Neural cell (in vitro differentiated cells): ENCODE results near the gene KLKB1.

Source experiments
- CTCF ChIP-seq: fragments of 450-650 bp; IDR thresholded peaks from 2 replicates; pipeline ENCODE4 v1.5.1; 2014; ENCODE audit warnings: antibody characterized with exemption, mild to moderate bottlenecking, moderate library complexity; ENCODE audit not compliant: poor library complexity, severe bottlenecking
- EP300 ChIP-seq: fragments of 450-650 bp; conservative IDR thresholded peaks from 2 replicates; pipeline ENCODE4 v1.6.1; 2014; ENCODE audit warnings: antibody characterized with exemption, mild to moderate bottlenecking, moderate library complexity; ENCODE audit not compliant: poor library complexity, severe bottlenecking
- EZH2 ChIP-seq: fragments of 200-600, 300-800 bp; shearing (Covaris generic), sonication (generic); IDR thresholded peaks from 2 replicates; pipeline ENCODE4 v1.6.1; 2014; ENCODE audit warnings: antibody characterized with exemption, low read length, borderline replicate concordance, mild to moderate bottlenecking; ENCODE audit not compliant: insufficient read depth, poor library complexity, severe bottlenecking
- MXI1 ChIP-seq: fragments of 450-650 bp; conservative IDR thresholded peaks from 2 replicates; pipeline ENCODE4 v1.6.1; 2014; ENCODE audit warnings: antibody characterized with exemption, mild to moderate bottlenecking; ENCODE audit not compliant: poor library complexity, severe bottlenecking
- RAD21 ChIP-seq: fragments of 450-650 bp; conservative IDR thresholded peaks from 2 replicates; pipeline ENCODE4 v1.6.1; 2014; ENCODE audit warnings: antibody characterized with exemption, mild to moderate bottlenecking, moderate library complexity

- TF ChIP-seq EZH2, result no peak
- TF ChIP-seq RAD21, result no peak
- TF ChIP-seq CTCF, result no peak
- TF ChIP-seq EP300, result no peak
- no peak for TF ChIP-seq MXI1
Measured at GRCh38 chr4:186255122-186255521, 27.8 kb downstream of the KLKB1 start.
